HepG2 (cell line): Measurements from ENCODE around the gene SEMA3G. TPM values are rescaled to one million over a fixed set of nuclear protein-coding genes. Genes with fewer than 3 reads are reported as not detected.

Experiments used
- ATM ChIP-seq: fragments of 450-650 bp; IDR thresholded peaks from 2 replicates; pipeline ENCODE4 v1.7.1; 2017; ENCODE audit warnings: mild to moderate bottlenecking, borderline replicate concordance
- MYNN ChIP-seq: sonication (generic); formaldehyde crosslinking; IDR thresholded peaks from 2 replicates; pipeline ENCODE4 v1.4.0; 2020; ENCODE audit warnings: mild to moderate bottlenecking, low read depth, missing genetic modification reagents
- NFYB ChIP-seq: sonication (generic); formaldehyde crosslinking; IDR thresholded peaks from 2 replicates; pipeline ENCODE4 v1.4.0; 2020; ENCODE audit warnings: missing genetic modification reagents
- ONECUT2 ChIP-seq: sonication (generic); formaldehyde crosslinking; IDR thresholded peaks from 2 replicates; pipeline ENCODE4 v1.4.0; 2020; ENCODE audit warnings: missing genetic modification reagents
- REPIN1 ChIP-seq: sonication (generic); formaldehyde crosslinking; IDR thresholded peaks from 2 replicates; pipeline ENCODE4 v1.8.0; 2022; ENCODE audit warnings: missing genetic modification reagents, low read depth, mild to moderate bottlenecking, borderline replicate concordance
- THYN1 ChIP-seq: sonication (generic); formaldehyde crosslinking; IDR thresholded peaks from 2 replicates; pipeline ENCODE4 v1.8.1; 2023; ENCODE audit warnings: low read depth, mild to moderate bottlenecking, moderate library complexity, missing genetic modification reagents, borderline replicate concordance
- ZMAT3 ChIP-seq: sonication (generic); formaldehyde crosslinking; conservative IDR thresholded peaks from 2 replicates; pipeline ENCODE4 v1.7.0; 2021; ENCODE audit warnings: missing genetic modification reagents
- ZNF253 ChIP-seq: sonication (generic); formaldehyde crosslinking; IDR thresholded peaks from 2 replicates; pipeline ENCODE4 v1.8.0; 2022; ENCODE audit warnings: mild to moderate bottlenecking, missing genetic modification reagents, borderline replicate concordance
- ZNF264 ChIP-seq: sonication (generic); formaldehyde crosslinking; IDR thresholded peaks from 2 replicates; pipeline ENCODE4 v1.4.0; 2020; ENCODE audit warnings: missing genetic modification reagents
- ZNF569 ChIP-seq: sonication (generic); formaldehyde crosslinking; IDR thresholded peaks from 2 replicates; pipeline ENCODE4 v1.5.0; 2020; ENCODE audit warnings: mild to moderate bottlenecking, missing genetic modification reagents, moderate library complexity, borderline replicate concordance
- ZNF577 ChIP-seq: sonication (generic); formaldehyde crosslinking; IDR thresholded peaks from 2 replicates; pipeline ENCODE4 v1.4.0; 2020; ENCODE audit warnings: mild to moderate bottlenecking, low read depth, missing genetic modification reagents, borderline replicate concordance
- ZNF792 ChIP-seq: IDR thresholded peaks from 2 replicates; pipeline ENCODE4 v1.6.1; 2016
- polyA plus RNA-seq, 8 experiments: library from polyadenylated mRNA; depleted of rRNA in 3 of 8; stranded (reverse) in 7 of 8; unstranded in 1 of 8; fragments of >200 nt; fragmentation: Illumina TruSeq in 4 of 8; extraction: Trizol in 4 of 8; gene quantifications; 2 replicates each; pipeline versions ENCODE4 v1.2.1 to v1.2.3, GENCODE V29; 2011 to 2016; ENCODE audit warnings: low read depth in 4 of 8, missing spikeins in 1 of 8, mixed read lengths in 1 of 8; ENCODE audit not compliant: insufficient read depth in 1 of 8
- total RNA-seq, 5 experiments: library from RNA; depleted of rRNA; stranded (reverse); fragments of >200 nt; fragmentation: Illumina TruSeq; extraction: Trizol; gene quantifications; 2 replicates each; pipeline ENCODE4 v1.2.3, GENCODE V29; 2016; ENCODE audit warnings: low read depth in 1 of 5
- TF ChIP-seq, protein P1 (sequence below): IDR thresholded peaks from 2 replicates; pipeline ENCODE4 v1.6.1; 2016; ENCODE audit warnings: missing genetic modification reagents, missing compliant biosample characterization
- TF ChIP-seq, protein P2 (sequence below): sonication (generic); formaldehyde crosslinking; IDR thresholded peaks from 2 replicates; pipeline ENCODE4 v1.9.0; 2022; ENCODE audit warnings: missing genetic modification reagents, mild to moderate bottlenecking, borderline replicate concordance
- TF ChIP-seq, protein P3 (sequence below): sonication (generic); formaldehyde crosslinking; IDR thresholded peaks from 2 replicates; pipeline ENCODE4 v1.5.1; 2020; ENCODE audit warnings: missing genetic modification reagents, mild to moderate bottlenecking, borderline replicate concordance
- TF ChIP-seq, protein P4 (sequence below): sonication (generic); formaldehyde crosslinking; IDR thresholded peaks from 2 replicates; pipeline ENCODE4 v1.4.0; 2020; ENCODE audit warnings: missing genetic modification reagents
- TF ChIP-seq, protein P5 (sequence below): sonication (generic); formaldehyde crosslinking; IDR thresholded peaks from 2 replicates; pipeline ENCODE4 v1.4.0; 2020; ENCODE audit warnings: low read depth, mild to moderate bottlenecking, missing genetic modification reagents

SEMA3G gene
- total and polyA plus RNA-seq, 2 of the 13 experiments (the other 11 are each of a cell fraction or from before 2014, with no cell fraction given) = 6.1 to 8.3 TPM

DNA sequence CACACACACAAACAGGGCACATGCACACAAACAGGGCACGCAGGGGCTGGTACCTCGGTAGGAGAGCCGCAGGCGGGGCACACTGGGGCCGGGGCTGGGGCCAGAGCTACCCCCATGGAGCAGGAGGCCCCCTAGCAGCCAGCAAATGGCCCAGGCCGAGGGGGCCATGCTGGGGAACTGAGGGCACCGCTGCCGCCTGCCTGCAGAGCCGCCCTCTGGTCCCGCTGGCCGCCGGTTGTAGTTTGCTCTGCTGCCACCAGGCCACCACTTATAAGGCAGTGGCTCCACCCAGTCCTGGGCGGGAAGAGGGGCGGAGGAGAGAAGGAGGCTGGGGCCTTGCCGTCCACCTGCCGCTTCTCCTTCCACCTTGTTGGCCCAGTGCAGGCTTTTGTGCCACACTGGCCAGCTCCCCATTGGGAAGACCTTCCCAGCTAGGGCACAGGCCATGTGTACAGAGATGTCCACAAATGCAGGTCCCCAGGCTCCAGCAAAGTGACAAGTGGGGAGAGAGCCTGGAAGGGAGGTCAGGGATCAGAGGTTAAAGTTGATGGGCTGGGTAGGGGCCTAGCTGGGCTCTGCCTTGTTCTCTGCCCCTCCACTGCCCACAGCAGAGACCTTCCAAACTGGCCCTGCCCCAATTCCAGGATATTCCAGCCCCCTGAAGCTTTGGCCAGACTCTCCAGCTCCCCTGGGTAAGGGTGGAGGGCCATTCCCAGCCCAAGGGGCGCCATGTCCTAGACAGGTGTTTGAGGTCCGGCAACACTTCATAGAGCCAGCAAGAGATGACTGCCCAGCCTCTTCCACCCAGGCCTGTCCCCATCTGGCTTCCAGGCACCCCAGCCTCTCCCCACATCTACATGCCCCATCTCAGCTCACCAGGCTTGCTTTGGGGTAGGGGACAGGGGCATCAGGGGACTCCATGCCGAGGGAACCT, at the start of gene SEMA3G (continued):
- TF ChIP-seq ZNF577 (no peak), ONECUT2 (no peak), MYNN (CRISPR knock-in tag) (no peak), ZNF264 (CRISPR knock-in tag) (peak; percentile 66; the same call in 1 of the 2 replicates), REPIN1 (no peak; the same call in 1 of the 2 replicates), NFYB (CRISPR knock-in tag) (no peak), ZMAT3 (CRISPR knock-in tag) (peak; percentile 47; the same call in 1 of the 2 replicates), ATM (no peak), THYN1 (CRISPR knock-in tag) (no peak), ZNF792 (no peak; the same call in 1 of the 2 replicates), ZNF569 (CRISPR knock-in tag) (no peak), ZNF253 (CRISPR knock-in tag) (no peak; the same call in 1 of the 2 replicates)
- TF ChIP-seq, protein P1, sequence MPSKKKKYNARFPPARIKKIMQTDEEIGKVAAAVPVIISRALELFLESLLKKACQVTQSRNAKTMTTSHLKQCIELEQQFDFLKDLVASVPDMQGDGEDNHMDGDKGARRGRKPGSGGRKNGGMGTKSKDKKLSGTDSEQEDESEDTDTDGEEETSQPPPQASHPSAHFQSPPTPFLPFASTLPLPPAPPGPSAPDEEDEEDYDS = peak; percentile 100
- TF ChIP-seq, protein P2, sequence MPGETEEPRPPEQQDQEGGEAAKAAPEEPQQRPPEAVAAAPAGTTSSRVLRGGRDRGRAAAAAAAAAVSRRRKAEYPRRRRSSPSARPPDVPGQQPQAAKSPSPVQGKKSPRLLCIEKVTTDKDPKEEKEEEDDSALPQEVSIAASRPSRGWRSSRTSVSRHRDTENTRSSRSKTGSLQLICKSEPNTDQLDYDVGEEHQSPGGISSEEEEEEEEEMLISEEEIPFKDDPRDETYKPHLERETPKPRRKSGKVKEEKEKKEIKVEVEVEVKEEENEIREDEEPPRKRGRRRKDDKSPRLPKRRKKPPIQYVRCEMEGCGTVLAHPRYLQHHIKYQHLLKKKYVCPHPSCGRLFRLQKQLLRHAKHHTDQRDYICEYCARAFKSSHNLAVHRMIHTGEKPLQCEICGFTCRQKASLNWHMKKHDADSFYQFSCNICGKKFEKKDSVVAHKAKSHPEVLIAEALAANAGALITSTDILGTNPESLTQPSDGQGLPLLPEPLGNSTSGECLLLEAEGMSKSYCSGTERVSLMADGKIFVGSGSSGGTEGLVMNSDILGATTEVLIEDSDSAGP (CRISPR knock-in tag) = peak; percentile 65; the same call in 1 of the 2 replicates
- TF ChIP-seq, protein P3, sequence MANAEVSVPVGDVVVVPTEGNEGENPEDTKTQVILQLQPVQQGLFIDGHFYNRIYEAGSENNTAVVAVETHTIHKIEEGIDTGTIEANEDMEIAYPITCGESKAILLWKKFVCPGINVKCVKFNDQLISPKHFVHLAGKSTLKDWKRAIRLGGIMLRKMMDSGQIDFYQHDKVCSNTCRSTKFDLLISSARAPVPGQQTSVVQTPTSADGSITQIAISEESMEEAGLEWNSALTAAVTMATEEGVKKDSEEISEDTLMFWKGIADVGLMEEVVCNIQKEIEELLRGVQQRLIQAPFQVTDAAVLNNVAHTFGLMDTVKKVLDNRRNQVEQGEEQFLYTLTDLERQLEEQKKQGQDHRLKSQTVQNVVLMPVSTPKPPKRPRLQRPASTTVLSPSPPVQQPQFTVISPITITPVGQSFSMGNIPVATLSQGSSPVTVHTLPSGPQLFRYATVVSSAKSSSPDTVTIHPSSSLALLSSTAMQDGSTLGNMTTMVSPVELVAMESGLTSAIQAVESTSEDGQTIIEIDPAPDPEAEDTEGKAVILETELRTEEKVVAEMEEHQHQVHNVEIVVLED (CRISPR knock-in tag) = no peak; the same call in 1 of the 2 replicates
- TF ChIP-seq, protein P4, sequence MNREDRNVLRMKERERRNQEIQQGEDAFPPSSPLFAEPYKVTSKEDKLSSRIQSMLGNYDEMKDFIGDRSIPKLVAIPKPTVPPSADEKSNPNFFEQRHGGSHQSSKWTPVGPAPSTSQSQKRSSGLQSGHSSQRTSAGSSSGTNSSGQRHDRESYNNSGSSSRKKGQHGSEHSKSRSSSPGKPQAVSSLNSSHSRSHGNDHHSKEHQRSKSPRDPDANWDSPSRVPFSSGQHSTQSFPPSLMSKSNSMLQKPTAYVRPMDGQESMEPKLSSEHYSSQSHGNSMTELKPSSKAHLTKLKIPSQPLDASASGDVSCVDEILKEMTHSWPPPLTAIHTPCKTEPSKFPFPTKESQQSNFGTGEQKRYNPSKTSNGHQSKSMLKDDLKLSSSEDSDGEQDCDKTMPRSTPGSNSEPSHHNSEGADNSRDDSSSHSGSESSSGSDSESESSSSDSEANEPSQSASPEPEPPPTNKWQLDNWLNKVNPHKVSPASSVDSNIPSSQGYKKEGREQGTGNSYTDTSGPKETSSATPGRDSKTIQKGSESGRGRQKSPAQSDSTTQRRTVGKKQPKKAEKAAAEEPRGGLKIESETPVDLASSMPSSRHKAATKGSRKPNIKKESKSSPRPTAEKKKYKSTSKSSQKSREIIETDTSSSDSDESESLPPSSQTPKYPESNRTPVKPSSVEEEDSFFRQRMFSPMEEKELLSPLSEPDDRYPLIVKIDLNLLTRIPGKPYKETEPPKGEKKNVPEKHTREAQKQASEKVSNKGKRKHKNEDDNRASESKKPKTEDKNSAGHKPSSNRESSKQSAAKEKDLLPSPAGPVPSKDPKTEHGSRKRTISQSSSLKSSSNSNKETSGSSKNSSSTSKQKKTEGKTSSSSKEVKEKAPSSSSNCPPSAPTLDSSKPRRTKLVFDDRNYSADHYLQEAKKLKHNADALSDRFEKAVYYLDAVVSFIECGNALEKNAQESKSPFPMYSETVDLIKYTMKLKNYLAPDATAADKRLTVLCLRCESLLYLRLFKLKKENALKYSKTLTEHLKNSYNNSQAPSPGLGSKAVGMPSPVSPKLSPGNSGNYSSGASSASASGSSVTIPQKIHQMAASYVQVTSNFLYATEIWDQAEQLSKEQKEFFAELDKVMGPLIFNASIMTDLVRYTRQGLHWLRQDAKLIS (CRISPR knock-in tag) = no peak
- TF ChIP-seq, protein P5, sequence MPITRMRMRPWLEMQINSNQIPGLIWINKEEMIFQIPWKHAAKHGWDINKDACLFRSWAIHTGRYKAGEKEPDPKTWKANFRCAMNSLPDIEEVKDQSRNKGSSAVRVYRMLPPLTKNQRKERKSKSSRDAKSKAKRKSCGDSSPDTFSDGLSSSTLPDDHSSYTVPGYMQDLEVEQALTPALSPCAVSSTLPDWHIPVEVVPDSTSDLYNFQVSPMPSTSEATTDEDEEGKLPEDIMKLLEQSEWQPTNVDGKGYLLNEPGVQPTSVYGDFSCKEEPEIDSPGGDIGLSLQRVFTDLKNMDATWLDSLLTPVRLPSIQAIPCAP = no peak
